Endothelial cell of umbilical vein (primary cell): Measurements from ENCODE around the gene ELP4. TPM values are rescaled to one million over a fixed set of nuclear protein-coding genes. Genes with fewer than 3 reads are reported as not detected.

Source experiments
- BruUV-seq: library from RNA; stranded (reverse); fragments of 400-500 nt; replicated peaks from 2 replicates; lab custom pipeline; 2021; lab: Mats Ljungman, UMichigan
- CTCF ChIA-PET: fragments of 300-600, 350-600 bp; sonication (Branson Sonifier 250); formaldehyde crosslinking; loops from one replicate; lab custom pipeline; 2021; ENCODE audit warnings: antibody characterized with exemption, inconsistent platforms; lab: Charles Lee
- POLR2A ChIA-PET: fragments of 300-600, 350-600 bp; sonication (Branson Sonifier 250); formaldehyde crosslinking; loops from one replicate; lab custom pipeline; 2021; ENCODE audit warnings: antibody characterized with exemption, inconsistent platforms; lab: Charles Lee
- DNase-seq: peaks from one replicate; pipeline ENCODE4 v3.0.0-alpha.2; 2011; ENCODE audit warnings: low read depth, low spot score
- FAIRE-seq: peaks from 2 replicates; lab custom pipeline; 2011; peaks lifted over from hg19 to GRCh38; lab: Jason Lieb, UNC
- H2AFZ ChIP-seq: 2 replicates; pipeline ENCODE4 v1.6.0; 2012; ENCODE audit warnings: low read depth, low read length, control low read depth, inconsistent platforms
- H3K27ac ChIP-seq: 2 replicates; pipeline ENCODE4 v1.5.1; 2011; ENCODE audit warnings: low read depth, mild to moderate bottlenecking, control low read depth, low read length, moderate library complexity; ENCODE audit not compliant: insufficient read depth
- H3K27me3 ChIP-seq, 2 experiments: 2 replicates each; pipeline versions ENCODE4 v1.6.0 to v1.6.1; 2011; ENCODE audit warnings: low read length in 2 of 2, mixed read lengths in 1 of 2; ENCODE audit not compliant: control insufficient read depth in 2 of 2, insufficient read depth in 2 of 2
- H3K36me3 ChIP-seq, 2 experiments: 2 replicates in 1 of 2; 3 replicates in 1 of 2; pipeline ENCODE4 v1.5.1; 2011; ENCODE audit warnings: low read length in 2 of 2, mild to moderate bottlenecking in 1 of 2, moderate library complexity in 1 of 2; ENCODE audit not compliant: control insufficient read depth in 2 of 2, insufficient read depth in 2 of 2; ENCODE audit errors: extremely low read depth in 1 of 2
- H3K4me1 ChIP-seq: 3 replicates; pipeline ENCODE4 v1.5.1; 2011; ENCODE audit warnings: mild to moderate bottlenecking, low read length; ENCODE audit not compliant: control insufficient read depth, insufficient read depth; ENCODE audit errors: extremely low read depth
- H3K4me2 ChIP-seq: 2 replicates; pipeline ENCODE4 v1.6.1; 2011; ENCODE audit warnings: low read length, control low read depth, mixed read lengths; ENCODE audit not compliant: insufficient read depth
- H3K4me3 ChIP-seq, 3 experiments: fragments of 200-600 bp in 1 of 3; sonication (generic), shearing (Covaris generic) in 1 of 3; replicated peaks in 1 of 3; 2 replicates each; pipeline ENCODE4 v1.5.1; 2011 to 2016; ENCODE audit warnings: control low read depth in 3 of 3, low read length in 3 of 3, mild to moderate bottlenecking in 2 of 3, inconsistent platforms in 1 of 3, low read depth in 1 of 3, moderate library complexity in 1 of 3; ENCODE audit not compliant: insufficient read depth in 1 of 3
- H3K79me2 ChIP-seq: 2 replicates; pipeline ENCODE4 v1.6.0; 2012; ENCODE audit warnings: low read length, inconsistent platforms; ENCODE audit not compliant: control insufficient read depth, insufficient read depth
- H3K9ac ChIP-seq: replicated peaks from 2 replicates; pipeline ENCODE3; 2011; ENCODE audit warnings: low read length, control low read depth; ENCODE audit not compliant: insufficient read depth; ENCODE audit errors: extremely low read depth
- H3K9me1 ChIP-seq: replicated peaks from 3 replicates; pipeline ENCODE4 v1.6.0; 2011; ENCODE audit warnings: mild to moderate bottlenecking, low read length; ENCODE audit not compliant: control insufficient read depth, insufficient read depth; ENCODE audit errors: extremely low read depth
- H3K9me3 ChIP-seq: replicated peaks from 2 replicates; pipeline ENCODE4 v1.5.1; 2012; ENCODE audit warnings: low read length, inconsistent platforms; ENCODE audit not compliant: control insufficient read depth, insufficient read depth
- H4K20me1 ChIP-seq: replicated peaks from 2 replicates; pipeline ENCODE3; 2011; ENCODE audit warnings: mild to moderate bottlenecking, low read length; ENCODE audit not compliant: control insufficient read depth, insufficient read depth; ENCODE audit errors: extremely low read depth
- CTCF ChIP-seq, 2 donors: IDR thresholded peaks; 1 replicate in 1 of 2; 2 replicates in 1 of 2; pipeline ENCODE4 v1.5.1; 2011; ENCODE audit warnings: low read length in 2 of 2, mild to moderate bottlenecking in 2 of 2, moderate library complexity in 2 of 2, control low read depth in 1 of 2, inconsistent platforms in 1 of 2, low read depth in 1 of 2; ENCODE audit not compliant: insufficient read depth in 1 of 2; ENCODE audit errors: extremely low read depth in 1 of 2
- EZH2 ChIP-seq: IDR thresholded peaks from 2 replicates; pipeline ENCODE4 v1.6.1; 2012; ENCODE audit warnings: borderline replicate concordance, low read depth, mild to moderate bottlenecking, moderate library complexity, low read length, inconsistent platforms; ENCODE audit not compliant: severe bottlenecking
- FOS ChIP-seq: IDR thresholded peaks from 2 replicates; pipeline ENCODE4 v1.6.1; 2011; ENCODE audit warnings: mild to moderate bottlenecking, low read length, moderate library complexity, borderline replicate concordance; ENCODE audit not compliant: insufficient read depth
- JUN ChIP-seq: IDR thresholded peaks from 2 replicates; pipeline ENCODE4 v1.6.1; 2011; ENCODE audit warnings: borderline replicate concordance, low read depth; ENCODE audit not compliant: insufficient read length, insufficient read depth
- dilution Hi-C: fragments of 300-500 bp; cut with MboI; formaldehyde crosslinking; loops from one replicate; pipeline ENCODE4 v1.15.0; 2019; ENCODE audit warnings: low sequenced_read_pairs; ENCODE audit not compliant: extremely low pct_ligation_motif_present
- intact Hi-C: fragments of 100-400 bp; cut with micrococcal nuclease; formaldehyde crosslinking; loops from one replicate; pipeline ENCODE4 v1.10.0; 2022
- polyA plus RNA-seq, 4 experiments: library from polyadenylated mRNA; depleted of rRNA in 3 of 4; stranded (reverse) in 3 of 4; unstranded in 1 of 4; fragments of >200 nt; gene quantifications; 2 replicates each; pipeline versions ENCODE4 v1.2.1 to v1.2.3, GENCODE V29; 2011 to 2012; ENCODE audit warnings: missing spikeins in 1 of 4
- total RNA-seq: library from RNA; stranded (reverse); gene quantifications from 2 replicates; pipeline ENCODE4 v1.2.3, GENCODE V29; 2021

ELP4 gene
- total and polyA plus RNA-seq, 2 donors (not counting 3 experiments of a cell fraction or from before 2014, with no cell fraction given): 11.6 to 16.3 TPM

- H3K27me3 ChIP-seq: no peaks in the 10 kb centered on the region
- no peak overlapping the region for H3K4me3 ChIP-seq
- H3K9me1 ChIP-seq: no peaks in the 10 kb centered on the region
- intact Hi-C loops: loop anchor here (1.0 to 2.0 kb wide), 4 partner anchors 383 to 689 kb away; no protein-coding TSS in a partner anchor
- no peaks in the 10 kb centered on the region for H3K36me3 ChIP-seq
- H3K27ac ChIP-seq: no peak overlapping the region
- H2AFZ ChIP-seq: no peak overlapping the region
- POLR2A ChIA-PET: no interaction called here
- BruUV-seq: no TSS peak
- DNase-seq: peak; percentile 74
- no peak overlapping the region for H3K9ac ChIP-seq
- H3K79me2 ChIP-seq: peaks cover 2% of the 10 kb centered on the region
- no peaks in the 10 kb centered on the region for H3K4me1 ChIP-seq
- no peak overlapping the region for H3K4me2 ChIP-seq
- FAIRE-seq: peak; percentile 54
- CTCF ChIA-PET: interaction anchor here (0.9 to 3.2 kb wide), 13 partner anchors 11 to 688 kb away, joined by 3 to 69 read pairs (median 5); no protein-coding TSS in a partner anchor
- TF ChIP-seq FOS: no peak
- no peak for TF ChIP-seq EZH2
- TF ChIP-seq JUN: no peak
- TF ChIP-seq CTCF (IDR thresholded peaks at IDR 0.05; ENCODE audit: extremely low read depth in 1 of 2, insufficient read depth in 1 of 2, low read depth in 1 of 2, low read length in 2 of 2): peak; percentile 24 to 28
- no peaks in the 10 kb centered on the region for H3K9me3 ChIP-seq
- dilution Hi-C loops: no loop called here
- H4K20me1 ChIP-seq: no peaks in the 10 kb centered on the region
Measured at GRCh38 chr11:31487848-31488247, 21.7 kb upstream of the ELP4 start.
